Astrocyte of the spinal cord (primary cell): ENCODE results near the gene PROC.

Experiments used
- DNase-seq: peaks from one replicate; pipeline ENCODE4 v3.0.0; 2011; ENCODE audit warnings: low read depth, low spot score
- H3K4me3 ChIP-seq: 2 replicates; pipeline ENCODE4 v1.5.1; 2011; ENCODE audit warnings: low read depth, mild to moderate bottlenecking, low read length, moderate library complexity
- CTCF ChIP-seq: IDR thresholded peaks from 2 replicates; pipeline ENCODE4 v1.5.1; 2012; ENCODE audit warnings: low read depth, mild to moderate bottlenecking, low read length, inconsistent platforms
- in situ Hi-C: cut with HindIII; loops from 2 replicates; pipeline ENCODE4 v1.10.0; 2017; ENCODE audit warnings: low sequenced_read_pairs

The PROC gene

DNA sequence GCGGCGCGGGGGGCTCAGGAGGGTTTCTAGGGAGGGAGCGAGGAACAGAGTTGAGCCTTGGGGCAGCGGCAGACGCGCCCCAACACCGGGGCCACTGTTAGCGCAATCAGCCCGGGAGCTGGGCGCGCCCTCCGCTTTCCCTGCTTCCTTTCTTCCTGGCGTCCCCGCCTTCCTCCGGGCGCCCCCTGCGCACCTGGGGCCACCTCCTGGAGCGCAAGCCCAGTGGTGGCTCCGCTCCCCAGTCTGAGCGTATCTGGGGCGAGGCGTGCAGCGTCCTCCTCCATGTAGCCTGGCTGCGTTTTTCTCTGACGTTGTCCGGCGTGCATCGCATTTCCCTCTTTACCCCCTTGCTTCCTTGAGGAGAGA, 5.2 kb downstream of the PROC start:
- in situ Hi-C loops: no loop called here
- DNase-seq: no peak
- no peak for TF ChIP-seq CTCF
- H3K4me3 ChIP-seq: peak overlapping the region; percentile 31

DNA sequence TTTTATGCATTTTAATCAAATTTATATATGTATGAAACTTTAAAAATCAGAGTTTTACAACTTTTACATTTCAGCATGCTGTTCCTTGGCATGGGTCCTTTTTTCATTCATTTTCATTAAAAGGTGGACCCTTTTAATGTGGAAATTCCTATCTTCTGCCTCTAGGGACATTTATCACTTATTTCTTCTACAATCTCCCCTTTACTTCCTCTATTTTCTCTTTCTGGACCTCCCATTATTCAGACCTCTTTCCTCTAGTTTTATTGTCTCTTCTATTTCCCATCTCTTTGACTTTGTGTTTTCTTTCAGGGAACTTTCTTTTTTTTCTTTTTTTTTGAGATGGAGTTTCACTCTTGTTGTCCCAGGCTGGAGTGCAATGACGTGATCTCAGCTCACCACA, 5.7 kb downstream of the PROC start:
- peak overlapping the region; percentile 31 for H3K4me3 ChIP-seq
- TF ChIP-seq CTCF: peak; percentile 9
- DNase-seq: no peak
- in situ Hi-C loops: no loop called here

DNA sequence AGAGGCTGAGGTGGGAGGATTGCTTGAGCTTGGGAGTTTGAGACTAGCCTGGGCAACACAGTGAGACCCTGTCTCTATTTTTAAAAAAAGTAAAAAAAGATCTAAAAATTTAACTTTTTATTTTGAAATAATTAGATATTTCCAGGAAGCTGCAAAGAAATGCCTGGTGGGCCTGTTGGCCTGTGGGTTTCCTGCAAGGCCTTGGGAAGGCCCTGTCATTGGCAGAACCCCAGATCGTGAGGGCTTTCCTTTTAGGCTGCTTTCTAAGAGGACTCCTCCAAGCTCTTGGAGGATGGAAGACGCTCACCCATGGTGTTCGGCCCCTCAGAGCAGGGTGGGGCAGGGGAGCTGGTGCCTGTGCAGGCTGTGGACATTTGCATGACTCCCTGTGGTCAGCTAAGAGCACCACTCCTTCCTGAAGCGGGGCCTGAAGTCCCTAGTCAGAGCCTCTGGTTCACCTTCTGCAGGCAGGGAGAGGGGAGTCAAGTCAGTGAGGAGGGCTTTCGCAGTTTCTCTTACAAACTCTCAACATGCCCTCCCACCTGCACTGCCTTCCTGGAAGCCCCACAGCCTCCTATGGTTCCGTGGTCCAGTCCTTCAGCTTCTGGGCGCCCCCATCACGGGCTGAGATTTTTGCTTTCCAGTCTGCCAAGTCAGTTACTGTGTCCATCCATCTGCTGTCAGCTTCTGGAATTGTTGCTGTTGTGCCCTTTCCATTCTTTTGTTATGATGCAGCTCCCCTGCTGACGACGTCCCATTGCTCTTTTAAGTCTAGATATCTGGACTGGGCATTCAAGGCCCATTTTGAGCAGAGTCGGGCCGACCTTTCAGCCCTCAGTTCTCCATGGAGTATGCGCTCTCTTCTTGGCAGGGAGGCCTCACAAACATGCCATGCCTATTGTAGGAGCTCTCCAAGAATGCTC, 6.6 kb downstream of the PROC start:
- H3K4me3 ChIP-seq: no peak overlapping the region
- in situ Hi-C loops: no loop called here
- TF ChIP-seq CTCF: no peak
- DNase-seq: no peak

DNA sequence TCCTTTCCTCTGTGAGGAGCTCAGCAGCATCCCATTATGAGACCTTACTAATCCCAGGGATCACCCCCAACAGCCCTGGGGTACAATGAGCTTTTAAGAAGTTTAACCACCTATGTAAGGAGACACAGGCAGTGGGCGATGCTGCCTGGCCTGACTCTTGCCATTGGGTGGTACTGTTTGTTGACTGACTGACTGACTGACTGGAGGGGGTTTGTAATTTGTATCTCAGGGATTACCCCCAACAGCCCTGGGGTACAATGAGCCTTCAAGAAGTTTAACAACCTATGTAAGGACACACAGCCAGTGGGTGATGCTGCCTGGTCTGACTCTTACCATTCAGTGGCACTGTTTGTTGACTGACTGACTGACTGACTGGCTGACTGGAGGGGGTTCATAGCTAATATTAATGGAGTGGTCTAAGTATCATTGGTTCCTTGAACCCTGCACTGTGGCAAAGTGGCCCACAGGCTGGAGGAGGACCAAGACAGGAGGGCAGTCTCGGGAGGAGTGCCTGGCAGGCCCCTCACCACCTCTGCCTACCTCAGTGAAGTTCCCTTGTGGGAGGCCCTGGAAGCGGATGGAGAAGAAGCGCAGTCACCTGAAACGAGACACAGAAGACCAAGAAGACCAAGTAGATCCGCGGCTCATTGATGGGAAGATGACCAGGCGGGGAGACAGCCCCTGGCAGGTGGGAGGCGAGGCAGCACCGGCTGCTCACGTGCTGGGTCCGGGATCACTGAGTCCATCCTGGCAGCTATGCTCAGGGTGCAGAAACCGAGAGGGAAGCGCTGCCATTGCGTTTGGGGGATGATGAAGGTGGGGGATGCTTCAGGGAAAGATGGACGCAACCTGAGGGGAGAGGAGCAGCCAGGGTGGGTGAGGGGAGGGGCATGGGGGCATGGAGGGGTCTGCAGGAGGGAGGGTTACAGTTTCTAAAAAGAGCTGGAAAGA, 7.6 kb downstream of the PROC start:
- in situ Hi-C loops: no loop called here
- TF ChIP-seq CTCF: no peak
- DNase-seq: no peak
- H3K4me3 ChIP-seq: no peak overlapping the region

- no peak for DNase-seq
- no peak overlapping the region for H3K4me3 ChIP-seq
- in situ Hi-C loops: no loop called here
- no peak for TF ChIP-seq CTCF
Measured at GRCh38 chr2:127426501-127427354, 8.5 kb downstream of the PROC start.
